Progenitor cell of endocrine pancreas (in vitro differentiated cells): ENCODE results near the gene NAT16. TPM values are rescaled to one million over a fixed set of nuclear protein-coding genes. Genes with fewer than 3 reads are reported as not detected.

Source experiments
- DNase-seq: peaks from one replicate; pipeline ENCODE4 v3.0.0; 2021; ENCODE audit warnings: low spot score; ENCODE audit not compliant: unreplicated experiment
- H3K27ac Mint-ChIP-seq: 2 replicates; pipeline ENCODE4 v1.8.0; 2021; ENCODE audit warnings: mild to moderate bottlenecking, moderate library complexity, mixed read lengths
- H3K27me3 Mint-ChIP-seq: 2 replicates; pipeline ENCODE4 v1.8.0; 2021; ENCODE audit warnings: mixed read lengths
- H3K36me3 Mint-ChIP-seq: 2 replicates; pipeline ENCODE4 v1.8.0; 2022; ENCODE audit warnings: mixed read lengths; ENCODE audit not compliant: insufficient read depth
- H3K4me1 Mint-ChIP-seq: 2 replicates; pipeline ENCODE4 v1.8.0; 2021; ENCODE audit warnings: low read depth, mixed read lengths
- H3K4me3 Mint-ChIP-seq: 2 replicates; pipeline ENCODE4 v1.8.0; 2021; ENCODE audit warnings: low read depth, mild to moderate bottlenecking, moderate library complexity, mixed read lengths
- H3K9me3 Mint-ChIP-seq: 2 replicates; pipeline ENCODE4 v1.8.0; 2021; ENCODE audit warnings: low read depth, mixed read lengths
- total RNA-seq: library from RNA; stranded (reverse); gene quantifications from 2 replicates; pipeline ENCODE4 v1.2.1, GENCODE V29; 2021
- TF ChIP-seq, protein P1 (sequence below): fragments of 200-600 bp; sonication (generic); IDR thresholded peaks from one replicate; pipeline ENCODE4 v1.5.0; 2021; ENCODE audit warnings: antibody characterized with exemption, mild to moderate bottlenecking; ENCODE audit not compliant: unreplicated experiment

NAT16 gene
- total RNA-seq, 1 donor from 2014 or later = not detected

DNA sequence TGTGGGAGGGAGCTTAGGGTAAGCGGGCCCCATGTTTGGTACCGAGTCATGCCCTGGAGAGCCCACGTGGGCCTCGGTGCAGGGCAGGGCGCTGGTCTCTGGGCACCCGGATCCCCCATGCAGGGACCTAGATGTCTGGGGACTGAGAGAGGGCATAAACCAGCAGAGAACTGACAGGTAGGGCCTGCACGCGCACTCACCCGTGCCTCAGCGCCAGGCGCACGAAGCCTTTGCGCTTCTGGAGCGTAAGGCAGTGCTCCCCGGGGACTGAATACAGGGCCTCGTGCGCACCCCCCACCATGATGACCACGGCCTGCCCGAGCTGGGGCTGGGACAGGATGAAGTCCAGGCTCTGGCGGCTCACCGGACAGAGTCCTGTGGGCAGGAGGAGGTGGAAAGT lies 17.9 kb upstream of the NAT16 start:
- Mint-ChIP-seq H3K9me3 (no peaks in the 10 kb centered on the region), H3K27me3 (peaks cover 35% of the 10 kb centered on the region), H3K4me1 (peaks cover 6% of the 10 kb centered on the region), H3K4me3 (no peak overlapping the region), H3K27ac (no peak overlapping the region), H3K36me3 (no peaks in the 10 kb centered on the region)
- no peak for DNase-seq
- TF ChIP-seq, protein P1, sequence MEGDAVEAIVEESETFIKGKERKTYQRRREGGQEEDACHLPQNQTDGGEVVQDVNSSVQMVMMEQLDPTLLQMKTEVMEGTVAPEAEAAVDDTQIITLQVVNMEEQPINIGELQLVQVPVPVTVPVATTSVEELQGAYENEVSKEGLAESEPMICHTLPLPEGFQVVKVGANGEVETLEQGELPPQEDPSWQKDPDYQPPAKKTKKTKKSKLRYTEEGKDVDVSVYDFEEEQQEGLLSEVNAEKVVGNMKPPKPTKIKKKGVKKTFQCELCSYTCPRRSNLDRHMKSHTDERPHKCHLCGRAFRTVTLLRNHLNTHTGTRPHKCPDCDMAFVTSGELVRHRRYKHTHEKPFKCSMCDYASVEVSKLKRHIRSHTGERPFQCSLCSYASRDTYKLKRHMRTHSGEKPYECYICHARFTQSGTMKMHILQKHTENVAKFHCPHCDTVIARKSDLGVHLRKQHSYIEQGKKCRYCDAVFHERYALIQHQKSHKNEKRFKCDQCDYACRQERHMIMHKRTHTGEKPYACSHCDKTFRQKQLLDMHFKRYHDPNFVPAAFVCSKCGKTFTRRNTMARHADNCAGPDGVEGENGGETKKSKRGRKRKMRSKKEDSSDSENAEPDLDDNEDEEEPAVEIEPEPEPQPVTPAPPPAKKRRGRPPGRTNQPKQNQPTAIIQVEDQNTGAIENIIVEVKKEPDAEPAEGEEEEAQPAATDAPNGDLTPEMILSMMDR = no peak

GRCh38 chr7:101195884-101196283 lies 15.8 kb upstream of the NAT16 start:
- no peak overlapping the region for H3K4me3 Mint-ChIP-seq
- no peaks in the 10 kb centered on the region for H3K9me3 Mint-ChIP-seq
- H3K4me1 Mint-ChIP-seq = peaks cover 5% of the 10 kb centered on the region
- peaks cover 25% of the 10 kb centered on the region for H3K27me3 Mint-ChIP-seq
- DNase-seq = no peak
- H3K36me3 Mint-ChIP-seq = no peaks in the 10 kb centered on the region
- TF ChIP-seq, protein P1 = no peak
- no peak overlapping the region for H3K27ac Mint-ChIP-seq

GRCh38 chr7:101189109-101189508 lies 9.0 kb upstream of the NAT16 start:
- H3K4me3 Mint-ChIP-seq = no peak overlapping the region
- TF ChIP-seq, protein P1 = no peak
- no peaks in the 10 kb centered on the region for H3K4me1 Mint-ChIP-seq
- H3K9me3 Mint-ChIP-seq = no peaks in the 10 kb centered on the region
- peaks cover 30% of the 10 kb centered on the region for H3K27me3 Mint-ChIP-seq
- no peak for DNase-seq
- H3K27ac Mint-ChIP-seq = peak overlapping the region; percentile 41
- H3K36me3 Mint-ChIP-seq = no peaks in the 10 kb centered on the region

- no peaks in the 10 kb centered on the region for H3K9me3 Mint-ChIP-seq
- peaks cover 36% of the 10 kb centered on the region for H3K27me3 Mint-ChIP-seq
- TF ChIP-seq, protein P1 = no peak
- no peak overlapping the region for H3K27ac Mint-ChIP-seq
- no peaks in the 10 kb centered on the region for H3K4me1 Mint-ChIP-seq
- H3K36me3 Mint-ChIP-seq = no peaks in the 10 kb centered on the region
- H3K4me3 Mint-ChIP-seq = no peak overlapping the region
- no peak for DNase-seq
Observed at GRCh38 chr7:101186844-101187428, 6.8 kb upstream of the NAT16 start.

DNA sequence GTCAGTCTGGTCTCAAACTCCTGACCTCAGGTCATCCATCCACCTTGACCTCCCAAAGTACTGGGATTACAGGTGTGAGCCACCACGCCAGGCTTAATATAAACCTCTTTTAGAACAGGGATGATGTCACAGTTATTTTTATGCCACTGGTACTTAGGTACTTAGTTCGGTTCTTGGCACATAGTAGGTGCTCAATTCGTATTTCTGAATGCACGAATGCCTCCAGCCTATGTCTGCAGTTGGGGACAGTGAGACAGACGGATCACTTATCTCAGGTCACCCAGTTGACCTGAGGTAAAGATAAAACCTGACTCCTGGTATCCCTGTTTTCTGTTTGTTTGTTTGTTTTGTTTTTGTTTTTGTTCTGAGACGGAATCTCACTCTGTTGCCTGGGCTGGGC lies 6.1 kb upstream of the NAT16 start:
- Mint-ChIP-seq H3K27me3 (peaks cover 35% of the 10 kb centered on the region), H3K27ac (no peak overlapping the region), H3K9me3 (no peaks in the 10 kb centered on the region), H3K36me3 (no peaks in the 10 kb centered on the region), H3K4me3 (no peak overlapping the region), H3K4me1 (no peaks in the 10 kb centered on the region)
- TF ChIP-seq, protein P1 = no peak
- no peak for DNase-seq
